NCI-H2081 (cell line): ENCODE results near the gene NAPB.
A peak's percentile ranks its signal among the peaks of the same experiment; 100 is the strongest.

Experiments
- DNase-seq, 2 experiments: peaks; one replicate each; lab custom pipeline; 2025; lab: John Stamatoyannopoulos, UW

Gene NAPB

GRCh38 chr20:23404196-23404595 is 17.1 kb downstream of the NAPB start:
- DNase-seq: no peak

GRCh38 chr20:23403751-23404150 is 17.5 kb downstream of the NAPB start:
- no peak for DNase-seq

- no peak for DNase-seq
Observed at GRCh38 chr20:23401051-23401450, 20.2 kb downstream of the NAPB start.

GRCh38 chr20:23399568-23400241 is 21.6 kb downstream of the NAPB start:
- DNase-seq: no peak

GRCh38 chr20:23397961-23398360 is 23.3 kb downstream of the NAPB start:
- DNase-seq: no peak

- DNase-seq: peak; percentile 18 to 71
Observed at GRCh38 chr20:23396950-23397627, 24.2 kb downstream of the NAPB start.

GRCh38 chr20:23393996-23394775 is 27.1 kb downstream of the NAPB start:
- no peak for DNase-seq

- DNase-seq: no peak
Observed at GRCh38 chr20:23391707-23392310, 29.5 kb downstream of the NAPB start.

- no peak for DNase-seq
Observed at GRCh38 chr20:23390091-23390774, 31.1 kb downstream of the NAPB start.

GRCh38 chr20:23387118-23387443 is 34.2 kb downstream of the NAPB start:
- DNase-seq: no peak

GRCh38 chr20:23386304-23387117 is 34.8 kb downstream of the NAPB start:
- DNase-seq: no peak

- no peak for DNase-seq
Observed at GRCh38 chr20:23381876-23382275, 39.4 kb downstream of the NAPB start.

- DNase-seq: no peak
Observed at GRCh38 chr20:23379772-23380171, 41.5 kb downstream of the NAPB start.

GRCh38 chr20:23375827-23376226 is 45.5 kb downstream of the NAPB start:
- DNase-seq: no peak

GRCh38 chr20:23374441-23374840 is 46.8 kb downstream of the NAPB start:
- no peak for DNase-seq

- no peak for DNase-seq
Observed at GRCh38 chr20:23371496-23371895, 49.8 kb downstream of the NAPB start.

- no peak for DNase-seq
Observed at GRCh38 chr20:23370873-23371272, 50.4 kb downstream of the NAPB start.

- no peak for DNase-seq
Observed at GRCh38 chr20:23370274-23370673, 51.0 kb downstream of the NAPB start.

GRCh38 chr20:23369072-23369823 is 52.0 kb downstream of the NAPB start:
- DNase-seq: no peak

GRCh38 chr20:23368316-23369071 is 52.8 kb downstream of the NAPB start:
- DNase-seq: no peak
